ENCODE measurements around the gene TNC.
"Not testable (repeated sequence)": the region's sequence is repeated elsewhere in the genome, so short reads cannot be mapped to it uniquely, and the experiment has no call there.

Gene TNC

GRCh38 chr9:115133649-115134048 lies 15.7 kb upstream of the TNC start:
- DNase-seq = no peak

- DNase-seq = no peak
These were observed 14.7 kb upstream of the TNC start for GRCh38 chr9:115132648-115133047.

- DNase-seq = no peak
These were observed 12.2 kb upstream of the TNC start for GRCh38 chr9:115130176-115130575.

GRCh38 chr9:115128726-115129125 lies 10.8 kb upstream of the TNC start:
- not testable (repeated sequence) for DNase-seq

GRCh38 chr9:115127191-115127817 lies 9.3 kb upstream of the TNC start:
- no peak for DNase-seq

- no peak for DNase-seq
These were observed 8.4 kb upstream of the TNC start for GRCh38 chr9:115126404-115126803.

- DNase-seq = no peak
These were observed 5.0 kb upstream of the TNC start for GRCh38 chr9:115122937-115123336.

- no peak for DNase-seq
These were observed 3.2 kb upstream of the TNC start for GRCh38 chr9:115121181-115121580.

- DNase-seq = no peak
These were observed 892 bp upstream of the TNC start for GRCh38 chr9:115118879-115119218.

- DNase-seq = no peak
These were observed 1.3 kb downstream of the TNC start for GRCh38 chr9:115116421-115117284.

- DNase-seq = no peak
These were observed 2.0 kb downstream of the TNC start for GRCh38 chr9:115115924-115116323.

GRCh38 chr9:115115117-115115880 lies 2.7 kb downstream of the TNC start:
- DNase-seq = no peak

- DNase-seq = no peak
These were observed 3.4 kb downstream of the TNC start for GRCh38 chr9:115114546-115114945.

- no peak for DNase-seq
These were observed 3.9 kb downstream of the TNC start for GRCh38 chr9:115114084-115114483.

- DNase-seq = no peak
These were observed 6.1 kb downstream of the TNC start for GRCh38 chr9:115111874-115112273.

- DNase-seq = no peak
These were observed 8.5 kb downstream of the TNC start for GRCh38 chr9:115109486-115109885.

- DNase-seq = no peak
These were observed 10.3 kb downstream of the TNC start for GRCh38 chr9:115107701-115108100.

- no peak for DNase-seq
These were observed 11.3 kb downstream of the TNC start for GRCh38 chr9:115106642-115107041.

- DNase-seq = no peak
These were observed 12.0 kb downstream of the TNC start for GRCh38 chr9:115106001-115106400.

GRCh38 chr9:115104908-115105307 lies 13.0 kb downstream of the TNC start:
- DNase-seq = no peak

- no peak for DNase-seq
These were observed 14.0 kb downstream of the TNC start for GRCh38 chr9:115103746-115104477.

GRCh38 chr9:115099901-115100300 lies 18.1 kb downstream of the TNC start:
- DNase-seq = no peak

Measured in stimulated activated CD4-positive, alpha-beta T cell treated with anti-CD3 and anti-CD28 coated beads, Interleukin-2, amount 100 ng/mL, for 48 hours (primary cell).